ENCODE results near the gene STK33. TPM values are rescaled to one million over a fixed set of nuclear protein-coding genes. Genes with fewer than 3 reads are reported as not detected.

Gene STK33
- total RNA-seq, 2 donors from 2014 or later: 22.7 to 26.8 TPM

DNA sequence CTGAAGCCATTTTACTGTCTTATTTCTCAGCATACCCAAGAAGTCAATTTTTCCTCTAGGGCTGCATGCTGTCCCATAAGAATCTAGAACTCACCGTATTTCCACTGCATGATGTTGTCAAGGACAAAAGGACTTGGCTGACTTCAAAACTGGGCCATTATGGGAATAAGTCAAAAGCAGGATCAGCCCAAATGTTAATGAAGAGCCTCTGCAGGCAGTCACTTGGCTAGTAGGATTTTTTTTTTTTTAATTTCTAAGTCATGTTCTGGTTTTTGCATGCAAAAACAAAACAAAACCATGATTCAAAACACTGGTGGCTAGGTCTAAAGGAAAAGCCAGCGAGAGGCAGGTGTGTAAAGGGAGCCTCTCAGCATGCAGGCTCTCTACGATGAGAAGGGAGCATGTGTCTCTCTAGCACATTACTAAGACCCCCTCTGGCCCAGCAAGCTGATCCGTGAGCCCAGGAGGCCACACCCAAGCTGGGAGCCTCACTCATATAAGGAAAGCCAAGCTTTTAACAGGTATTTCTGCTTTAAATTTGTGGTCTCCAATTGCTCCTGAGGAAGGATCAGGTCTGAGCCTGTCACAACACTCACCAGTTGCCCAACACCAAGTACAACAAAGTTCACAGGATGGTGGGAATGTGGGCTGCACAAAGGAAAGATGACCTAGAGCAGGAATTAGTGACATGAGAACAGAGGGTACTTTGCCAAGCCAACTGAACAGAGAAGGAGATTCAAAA lies 21.4 kb upstream of the STK33 start:
- 88 to 100% methylated on average over 1 to 4 of the region's 4 CpGs for WGBS, 2 experiments (ENCODE audit: insufficient coverage in 1 of 2, insufficient read length in 1 of 2)
- no peak for DNase-seq
- no peaks in the 10 kb centered on the region for H3K9me3 Mint-ChIP-seq

DNA sequence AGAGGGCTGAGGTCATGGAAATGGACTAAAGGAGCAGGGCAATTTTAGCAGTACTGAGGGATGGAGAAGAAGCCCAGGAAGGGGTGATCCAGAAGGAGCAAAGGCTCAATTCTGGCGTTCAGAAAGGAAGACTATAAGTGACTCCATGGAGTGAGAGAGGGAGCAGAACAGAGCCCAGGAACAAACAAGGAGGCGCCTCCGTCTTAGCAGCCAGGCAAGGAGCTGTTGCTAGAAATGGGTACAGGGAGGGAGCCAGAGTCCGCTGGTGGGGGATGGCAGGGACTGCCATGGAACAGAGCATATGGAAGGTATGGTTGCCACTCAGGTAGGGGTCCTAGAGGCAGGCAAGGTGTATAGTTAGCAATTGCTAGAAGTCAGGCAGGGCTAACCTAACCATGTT lies 20.5 kb upstream of the STK33 start:
- WGBS, 2 experiments (ENCODE audit: insufficient coverage in 1 of 2, insufficient read length in 1 of 2): 96% methylated on average over 4 of the region's 4 CpGs
- peaks cover 13% of the 10 kb centered on the region for H3K4me1 Mint-ChIP-seq
- peaks cover 9% of the 10 kb centered on the region for H3K4me1 ChIP-seq (ENCODE audit: control insufficient read depth, insufficient read depth, low read length)
- H3K27ac Mint-ChIP-seq: no peak overlapping the region
- no peaks in the 10 kb centered on the region for H3K9me3 ChIP-seq (ENCODE audit: control insufficient read depth, low read length)
- H3K9me3 Mint-ChIP-seq: no peaks in the 10 kb centered on the region
- H3K27me3 Mint-ChIP-seq (ENCODE audit: insufficient read depth): peaks cover 3% of the 10 kb centered on the region
- TF ChIP-seq, protein P1, sequence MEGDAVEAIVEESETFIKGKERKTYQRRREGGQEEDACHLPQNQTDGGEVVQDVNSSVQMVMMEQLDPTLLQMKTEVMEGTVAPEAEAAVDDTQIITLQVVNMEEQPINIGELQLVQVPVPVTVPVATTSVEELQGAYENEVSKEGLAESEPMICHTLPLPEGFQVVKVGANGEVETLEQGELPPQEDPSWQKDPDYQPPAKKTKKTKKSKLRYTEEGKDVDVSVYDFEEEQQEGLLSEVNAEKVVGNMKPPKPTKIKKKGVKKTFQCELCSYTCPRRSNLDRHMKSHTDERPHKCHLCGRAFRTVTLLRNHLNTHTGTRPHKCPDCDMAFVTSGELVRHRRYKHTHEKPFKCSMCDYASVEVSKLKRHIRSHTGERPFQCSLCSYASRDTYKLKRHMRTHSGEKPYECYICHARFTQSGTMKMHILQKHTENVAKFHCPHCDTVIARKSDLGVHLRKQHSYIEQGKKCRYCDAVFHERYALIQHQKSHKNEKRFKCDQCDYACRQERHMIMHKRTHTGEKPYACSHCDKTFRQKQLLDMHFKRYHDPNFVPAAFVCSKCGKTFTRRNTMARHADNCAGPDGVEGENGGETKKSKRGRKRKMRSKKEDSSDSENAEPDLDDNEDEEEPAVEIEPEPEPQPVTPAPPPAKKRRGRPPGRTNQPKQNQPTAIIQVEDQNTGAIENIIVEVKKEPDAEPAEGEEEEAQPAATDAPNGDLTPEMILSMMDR (conservative IDR thresholded peaks at IDR 0.05): no peak
- H3K36me3 ChIP-seq (ENCODE audit: control insufficient read depth, insufficient read depth, low read length): no peaks in the 10 kb centered on the region
- no peak overlapping the region for H3K4me3 ChIP-seq (ENCODE audit: low read length)
- no peak overlapping the region for H3K4me3 Mint-ChIP-seq
- H3K27ac ChIP-seq (ENCODE audit: low read depth, low read length): no peak overlapping the region
- H3K9ac ChIP-seq (ENCODE audit: extremely low read depth, low read length, poor library complexity, severe bottlenecking): no peak overlapping the region
- DNase-seq: no peak
- no peaks in the 10 kb centered on the region for H3K36me3 Mint-ChIP-seq (ENCODE audit: low read depth)
- no peaks in the 10 kb centered on the region for H3K27me3 ChIP-seq (ENCODE audit: control insufficient read depth, insufficient read depth, low read length, poor library complexity, severe bottlenecking)

More for the DNA sequence above, 21.4 kb upstream of the STK33 start:
- Histone ChIP-seq H3K27ac (ENCODE audit: low read depth, low read length) (no peak overlapping the region), H3K36me3 (ENCODE audit: control insufficient read depth, insufficient read depth, low read length) (no peaks in the 10 kb centered on the region), H3K4me1 (ENCODE audit: control insufficient read depth, insufficient read depth, low read length) (peaks cover 9% of the 10 kb centered on the region), H3K27me3 (ENCODE audit: control insufficient read depth, insufficient read depth, low read length, poor library complexity, severe bottlenecking) (no peaks in the 10 kb centered on the region), H3K9ac (ENCODE audit: extremely low read depth, low read length, poor library complexity, severe bottlenecking) (no peak overlapping the region), H3K4me3 (ENCODE audit: low read length) (no peak overlapping the region), H3K9me3 (ENCODE audit: control insufficient read depth, low read length) (no peaks in the 10 kb centered on the region)
- TF ChIP-seq, protein P1 (conservative IDR thresholded peaks at IDR 0.05): no peak
- peaks cover 3% of the 10 kb centered on the region for H3K27me3 Mint-ChIP-seq (ENCODE audit: insufficient read depth)
- no peak overlapping the region for H3K27ac Mint-ChIP-seq
- H3K36me3 Mint-ChIP-seq (ENCODE audit: low read depth): no peaks in the 10 kb centered on the region
- peaks cover 13% of the 10 kb centered on the region for H3K4me1 Mint-ChIP-seq
- no peak overlapping the region for H3K4me3 Mint-ChIP-seq

DNA sequence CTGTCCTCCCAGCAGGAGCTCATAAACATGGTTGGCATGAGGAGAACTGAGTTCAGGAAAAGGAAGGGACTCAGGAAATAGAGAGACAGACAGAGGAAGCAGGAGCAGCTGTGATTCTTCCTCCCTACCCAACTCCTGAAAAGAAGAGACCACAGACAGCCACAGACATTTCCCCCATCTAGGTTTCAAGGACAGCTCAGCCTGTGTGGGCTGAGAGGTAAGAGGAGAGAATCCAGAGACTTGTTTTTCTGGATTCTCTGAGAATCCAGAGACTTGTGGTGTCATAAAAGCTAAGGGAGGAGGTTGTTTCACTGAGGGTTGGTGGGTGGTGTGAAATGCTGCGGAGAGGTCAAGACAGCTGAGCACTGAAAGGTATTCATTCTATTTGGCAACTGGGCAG lies 19.0 kb upstream of the STK33 start:
- peaks cover 3% of the 10 kb centered on the region for H3K27me3 Mint-ChIP-seq (ENCODE audit: insufficient read depth)
- peaks cover 9% of the 10 kb centered on the region for H3K4me1 ChIP-seq (ENCODE audit: control insufficient read depth, insufficient read depth, low read length)
- DNase-seq: no peak
- H3K36me3 ChIP-seq (ENCODE audit: control insufficient read depth, insufficient read depth, low read length): no peaks in the 10 kb centered on the region
- TF ChIP-seq, protein P1 (conservative IDR thresholded peaks at IDR 0.05): no peak
- H3K36me3 Mint-ChIP-seq (ENCODE audit: low read depth): no peaks in the 10 kb centered on the region
- no peak overlapping the region for H3K9ac ChIP-seq (ENCODE audit: extremely low read depth, low read length, poor library complexity, severe bottlenecking)
- no peaks in the 10 kb centered on the region for H3K27me3 ChIP-seq (ENCODE audit: control insufficient read depth, insufficient read depth, low read length, poor library complexity, severe bottlenecking)
- 90 to 100% methylated on average over 1 of the region's 1 CpG for WGBS, 2 experiments (ENCODE audit: insufficient coverage in 1 of 2, insufficient read length in 1 of 2)
- H3K4me3 Mint-ChIP-seq: no peak overlapping the region
- H3K4me3 ChIP-seq (ENCODE audit: low read length): no peak overlapping the region
- H3K27ac ChIP-seq (ENCODE audit: low read depth, low read length): no peak overlapping the region
- H3K9me3 Mint-ChIP-seq: no peaks in the 10 kb centered on the region
- peaks cover 13% of the 10 kb centered on the region for H3K4me1 Mint-ChIP-seq
- H3K27ac Mint-ChIP-seq: no peak overlapping the region
- no peaks in the 10 kb centered on the region for H3K9me3 ChIP-seq (ENCODE audit: control insufficient read depth, low read length)

Data from endodermal cell (in vitro differentiated cells).